ENCODE data around the gene LIPG.

Gene LIPG

GRCh38 chr18:49612515-49613033 lies 50.7 kb downstream of the LIPG start:
- DNase-seq (ENCODE audit: low read depth): no peak

- no peak for DNase-seq (ENCODE audit: low read depth)
Observed at GRCh38 chr18:49613141-49613640, 51.3 kb downstream of the LIPG start.

- DNase-seq (ENCODE audit: low read depth): no peak
Observed at GRCh38 chr18:49613641-49614151, 51.8 kb downstream of the LIPG start.

DNA sequence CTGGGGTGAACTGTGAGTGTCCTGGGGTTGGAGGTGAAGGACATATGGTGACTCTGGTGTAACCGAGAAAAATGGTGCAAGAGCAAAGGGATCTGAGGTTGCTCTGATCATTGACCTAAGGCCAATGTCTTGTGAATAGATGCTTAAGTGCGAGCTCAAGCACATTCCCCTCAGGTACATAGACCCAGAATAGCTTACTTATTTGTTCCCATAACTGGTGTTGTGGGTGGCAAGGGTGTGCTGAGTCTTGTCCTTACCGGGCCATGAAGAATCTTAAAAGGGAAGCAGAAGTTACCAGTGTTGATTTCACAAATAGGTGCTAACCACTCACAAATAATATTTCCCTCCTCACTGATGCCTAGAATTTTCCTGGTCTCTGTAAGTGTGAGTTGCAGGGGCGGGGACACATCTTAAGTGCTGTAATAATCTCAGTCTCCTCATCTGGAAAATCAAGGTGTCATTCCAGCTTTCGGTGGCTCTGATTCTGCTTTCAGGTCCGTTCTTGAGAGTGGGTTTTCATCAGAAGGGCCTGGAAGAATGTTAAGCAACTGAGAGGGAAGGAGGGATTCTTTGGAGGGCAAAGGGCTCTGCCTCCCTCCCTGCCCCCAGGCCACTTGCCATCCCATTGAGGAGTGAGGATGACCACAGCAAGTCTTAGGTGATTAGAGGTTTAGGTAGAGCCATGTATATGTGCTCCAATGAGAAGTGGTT lies 54.9 kb downstream of the LIPG start:
- no peak for DNase-seq (ENCODE audit: low read depth)

DNA sequence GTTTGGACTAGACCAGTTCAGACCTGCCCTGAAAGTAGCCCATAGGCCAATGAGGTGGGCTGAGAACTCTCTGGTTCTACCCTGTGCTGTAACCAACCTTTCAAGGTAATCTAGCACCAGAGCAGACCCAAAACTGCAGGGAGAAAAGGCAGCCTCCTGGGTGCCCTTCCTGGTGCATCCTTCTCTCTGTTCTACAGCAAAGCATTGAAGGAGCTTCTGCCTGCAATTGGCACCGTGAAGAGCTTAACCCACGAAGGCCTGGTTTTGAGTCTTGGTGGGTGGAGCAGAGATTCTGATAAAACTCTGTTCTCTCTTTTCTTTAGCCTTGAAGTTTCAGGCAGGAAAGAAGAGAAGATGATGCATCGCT lies 55.5 kb downstream of the LIPG start:
- no peak for DNase-seq (ENCODE audit: low read depth)

DNA sequence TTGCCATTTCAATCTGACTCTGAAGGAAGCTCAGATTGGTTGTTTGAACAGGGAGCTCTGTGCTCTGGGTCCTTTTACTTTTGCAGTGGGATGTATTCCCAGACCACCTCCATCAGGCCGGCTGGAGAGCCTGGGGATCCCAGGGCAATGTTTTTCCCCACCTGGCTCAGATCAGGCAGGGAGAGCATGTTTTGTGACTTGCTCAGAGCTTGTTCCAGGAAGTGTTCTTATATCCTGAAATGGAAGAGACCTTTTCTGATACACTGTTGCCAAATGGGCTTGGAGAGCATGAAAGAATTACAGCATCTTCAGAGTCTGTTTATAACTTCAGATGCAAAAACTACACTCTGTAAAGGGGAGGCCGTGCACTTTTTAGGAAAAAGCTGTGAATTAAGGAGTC lies 56.0 kb downstream of the LIPG start:
- no peak for DNase-seq (ENCODE audit: low read depth)

GRCh38 chr18:49618742-49619681 lies 57.2 kb downstream of the LIPG start:
- DNase-seq (ENCODE audit: low read depth): no peak

- no peak for DNase-seq (ENCODE audit: low read depth)
Observed at GRCh38 chr18:49619801-49620200, 57.9 kb downstream of the LIPG start.

DNA sequence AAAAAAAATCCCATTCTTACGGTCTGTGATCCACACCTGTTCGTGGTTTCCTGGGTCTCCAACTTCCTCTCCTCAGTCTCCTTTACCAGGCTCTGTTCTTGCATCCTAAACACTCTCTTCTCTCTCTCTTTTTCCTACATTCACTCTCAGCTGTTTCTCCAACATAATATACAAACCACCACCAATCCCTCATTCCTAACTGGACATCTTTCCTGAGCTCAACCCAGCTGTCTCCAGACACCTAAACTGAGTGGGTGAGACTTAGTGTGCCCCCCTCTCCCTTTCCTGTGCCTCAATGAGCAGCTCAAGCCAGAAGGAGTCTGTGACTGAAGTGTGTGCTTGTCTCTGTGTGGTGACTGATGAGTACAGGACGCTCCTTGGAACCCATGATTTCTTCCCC lies 59.4 kb downstream of the LIPG start:
- no peak for DNase-seq (ENCODE audit: low read depth)

- no peak for DNase-seq (ENCODE audit: low read depth)
Observed at GRCh38 chr18:49621717-49622351, 60.0 kb downstream of the LIPG start.

- no peak for DNase-seq (ENCODE audit: low read depth)
Observed at GRCh38 chr18:49623571-49623970, 61.7 kb downstream of the LIPG start.

DNA sequence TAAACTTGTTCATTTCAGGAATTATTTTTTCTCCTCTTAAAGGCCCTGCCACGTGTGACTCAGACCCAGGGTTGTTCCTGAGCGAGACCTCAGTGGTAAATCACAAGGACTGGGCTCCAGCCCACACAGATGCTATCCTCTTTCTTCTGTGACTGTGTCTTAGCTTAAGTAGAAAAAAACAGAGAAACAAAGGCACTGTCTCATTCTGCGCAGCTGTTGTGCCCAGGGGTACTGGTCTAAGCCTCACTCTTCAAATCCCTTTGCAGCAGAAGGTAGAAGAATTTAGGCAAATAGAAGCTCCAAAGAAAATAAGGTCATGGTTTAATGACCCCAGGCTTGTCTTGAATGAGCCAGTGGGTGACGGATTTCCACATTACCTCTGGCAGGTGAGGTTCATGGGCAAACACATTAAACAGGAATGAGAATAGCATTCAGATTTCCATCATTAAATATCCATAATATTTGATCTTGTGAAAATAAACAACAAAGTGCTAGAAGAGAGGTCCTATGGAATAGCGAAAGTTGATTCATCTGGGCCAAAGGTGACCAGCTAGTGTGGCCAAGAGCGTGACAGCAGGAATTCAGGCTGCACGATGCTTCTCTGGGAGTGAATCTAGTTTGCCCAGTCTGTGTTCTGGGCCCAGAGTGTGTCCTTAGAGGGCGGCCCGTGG lies 63.3 kb downstream of the LIPG start:
- no peak for DNase-seq (ENCODE audit: low read depth)

DNA sequence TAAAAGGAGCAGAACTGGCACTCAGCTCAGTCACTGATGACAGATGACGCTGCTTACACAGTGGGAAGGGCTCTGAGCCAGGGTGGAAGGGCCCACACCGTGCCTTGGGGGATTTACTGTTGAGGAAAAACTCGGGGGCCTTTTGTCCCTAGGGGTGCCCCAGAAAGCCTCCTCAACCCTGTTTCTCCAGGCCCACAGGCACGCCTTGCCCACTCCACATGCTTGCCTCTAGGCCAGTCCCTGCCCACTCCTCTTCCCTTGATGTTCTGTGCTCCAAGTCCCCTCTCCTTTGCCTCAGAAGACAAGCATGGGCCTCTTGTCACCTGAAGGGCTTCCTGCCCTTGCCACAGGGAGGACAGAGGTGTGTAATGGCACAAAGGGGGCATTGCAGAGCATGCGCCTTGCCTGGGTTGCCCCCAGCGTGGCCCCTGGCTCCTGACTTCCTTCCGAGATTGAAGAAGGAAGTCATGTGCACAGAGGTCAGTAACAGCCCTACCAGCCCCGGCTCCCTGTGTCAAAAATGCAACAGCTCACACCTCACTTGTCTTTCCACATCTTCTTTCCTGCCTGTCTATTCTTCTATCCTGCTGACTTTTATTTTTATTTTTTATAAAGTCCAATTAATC lies 65.1 kb downstream of the LIPG start:
- no peak for DNase-seq (ENCODE audit: low read depth)

DNA sequence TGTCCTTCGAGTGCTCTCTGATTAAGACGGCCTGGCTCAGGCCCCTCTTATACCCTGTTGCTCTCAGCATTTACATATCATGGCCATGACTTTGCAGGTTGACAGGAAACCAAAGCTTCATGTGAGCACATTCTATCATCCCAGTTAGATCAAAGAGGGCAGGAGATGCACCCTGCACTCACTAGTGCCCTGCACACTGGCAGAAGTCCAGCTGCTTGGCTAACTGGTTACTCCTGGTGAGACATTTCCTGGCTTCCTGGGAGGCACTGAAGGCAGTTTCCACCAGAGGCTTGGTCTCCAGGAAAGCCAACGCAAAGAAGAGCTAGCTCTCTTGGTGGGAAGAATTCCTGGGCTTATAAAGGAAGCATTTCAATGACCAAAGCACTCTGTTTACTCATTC lies 66.3 kb downstream of the LIPG start:
- no peak for DNase-seq (ENCODE audit: low read depth)

GRCh38 chr18:49628881-49629795 lies 67.3 kb downstream of the LIPG start:
- DNase-seq (ENCODE audit: low read depth): no peak

DNA sequence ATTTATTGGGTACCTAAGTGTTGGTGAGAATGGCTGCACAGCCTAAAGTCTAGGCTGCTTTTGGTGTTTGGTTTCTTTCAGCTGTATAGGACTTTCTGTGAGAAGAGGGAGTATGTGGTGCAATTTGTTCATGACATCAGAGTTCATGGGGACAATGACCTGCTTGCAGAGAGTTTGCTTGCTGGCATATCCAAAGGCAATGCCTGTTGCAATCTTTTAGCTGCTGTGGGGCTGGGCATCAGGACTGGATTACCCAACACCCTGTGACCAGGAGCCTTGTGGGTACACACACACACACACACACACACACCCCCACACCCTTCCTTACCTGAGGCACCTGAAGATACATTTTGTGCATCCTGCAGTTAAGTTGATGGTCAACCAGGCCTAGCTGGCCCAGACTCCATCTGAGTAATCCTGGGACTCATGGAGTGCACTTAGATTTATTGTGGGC lies 68.4 kb downstream of the LIPG start:
- DNase-seq (ENCODE audit: low read depth): no peak

DNA sequence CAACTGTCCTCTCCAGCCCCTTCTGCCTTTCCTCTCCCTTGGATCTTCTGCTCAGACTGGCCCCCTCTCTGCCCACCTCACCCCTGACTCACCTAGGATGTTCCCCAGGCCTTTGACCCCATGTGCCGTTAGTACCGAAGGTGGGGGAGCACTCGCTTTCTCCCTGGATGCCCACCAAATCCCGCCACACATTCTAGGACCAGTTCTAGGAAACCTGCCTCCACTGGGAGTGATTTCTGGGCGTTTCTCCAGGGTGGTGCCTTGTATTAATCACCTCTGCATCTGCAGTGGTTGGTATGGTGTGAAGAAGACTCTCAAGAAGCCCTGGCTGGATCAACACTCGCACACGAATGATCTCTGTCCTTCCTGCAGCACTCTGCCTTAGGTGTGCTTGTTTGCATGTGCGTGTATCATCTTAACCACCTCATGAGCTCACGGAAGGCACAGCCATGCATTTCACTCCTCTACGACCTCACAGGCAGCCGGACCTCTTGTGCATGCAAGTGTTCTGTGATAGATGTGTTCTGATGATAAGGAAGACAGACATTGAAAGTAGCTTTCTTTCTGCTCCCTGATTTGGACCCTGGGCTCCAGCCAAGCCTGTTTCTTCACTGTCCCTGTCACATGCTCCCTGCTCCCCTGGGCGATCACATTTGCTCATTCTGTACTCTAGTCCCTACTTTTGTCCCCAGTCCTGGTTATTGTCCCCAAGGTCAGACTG lies 69.4 kb downstream of the LIPG start:
- DNase-seq (ENCODE audit: low read depth): no peak

DNA sequence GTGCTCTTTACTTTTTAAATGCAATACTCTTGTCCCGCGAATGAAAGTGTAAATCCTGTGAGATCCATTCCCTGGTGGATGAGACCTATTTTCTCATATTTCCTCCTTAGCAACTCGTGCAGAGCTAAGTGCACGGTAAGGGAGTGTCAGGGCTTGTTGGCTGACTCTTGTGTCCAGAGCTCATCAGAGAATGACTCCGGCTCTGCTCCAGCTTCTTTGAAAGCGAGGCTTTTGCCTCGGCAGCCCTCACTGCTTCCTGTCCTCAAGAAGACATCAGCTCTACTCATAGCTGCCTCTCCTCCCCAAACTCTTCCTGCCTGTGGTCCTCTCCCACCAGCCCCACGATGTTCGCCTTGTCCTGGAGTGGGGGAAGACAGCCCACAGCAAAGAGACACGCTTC lies 70.7 kb downstream of the LIPG start:
- no peak for DNase-seq (ENCODE audit: low read depth)

- no peak for DNase-seq (ENCODE audit: low read depth)
Observed at GRCh38 chr18:49638209-49638785, 76.4 kb downstream of the LIPG start.
